GM21381 (cell line): ENCODE data around the gene KCNIP1.

Experiments
- ATAC-seq: cut with Tn5 transposase; IDR thresholded peaks from one replicate; pipeline ENCODE4 v1.9.1; 2021; ENCODE audit warnings: mild to moderate bottlenecking, moderate library complexity; ENCODE audit not compliant: unreplicated experiment

Gene KCNIP1

DNA sequence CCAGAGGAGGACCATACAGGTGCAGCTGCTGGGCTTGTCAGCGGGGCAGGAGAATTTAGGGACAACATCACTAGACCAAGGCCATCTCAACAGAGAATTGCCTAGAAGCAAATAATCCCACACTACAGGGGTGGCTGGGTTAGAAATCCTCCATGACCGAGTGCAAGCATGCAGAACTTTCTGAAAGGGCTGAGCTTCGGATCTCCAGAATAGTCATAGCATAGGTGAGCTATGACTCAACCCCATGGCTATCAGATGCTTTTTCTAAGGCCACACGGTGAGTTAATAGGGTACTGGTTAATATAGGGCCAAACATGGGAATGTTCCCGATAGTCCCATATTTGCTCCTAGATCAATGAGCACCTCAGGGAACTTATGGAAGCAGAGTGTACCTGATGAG, 4.2 kb downstream of the KCNIP1 start:
- ATAC-seq: no peak

DNA sequence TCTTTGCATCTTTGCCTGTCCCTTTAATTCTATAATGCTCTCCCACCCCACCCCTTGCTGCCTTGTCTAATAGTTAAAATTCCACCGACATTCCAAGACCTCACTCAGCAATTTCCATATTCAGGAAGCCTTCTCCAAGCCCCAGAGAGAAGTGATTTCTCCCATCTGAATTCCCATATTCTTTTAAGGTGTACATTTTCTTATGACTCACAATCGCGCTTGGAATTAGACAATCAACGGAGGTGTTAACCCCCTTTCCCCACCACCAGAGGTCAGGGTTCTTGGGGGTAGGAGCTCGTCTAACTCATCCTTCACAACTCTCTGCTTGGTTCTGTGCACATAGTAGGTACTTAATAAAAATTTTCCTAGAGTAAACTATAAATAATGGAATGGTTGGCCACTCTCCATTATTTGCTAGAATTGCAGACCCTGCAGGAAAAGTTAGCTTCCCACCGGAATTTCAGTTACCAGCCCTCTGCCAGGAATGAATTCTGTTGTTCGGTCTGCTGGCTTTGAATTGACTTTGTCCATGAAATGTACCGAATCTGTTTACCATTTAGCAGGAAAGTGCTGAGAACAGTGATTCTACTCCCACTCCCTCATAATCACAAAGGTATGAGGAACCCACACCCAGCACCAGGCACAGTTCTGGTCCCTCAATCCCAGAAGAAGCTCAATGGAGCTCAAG, 5.0 kb downstream of the KCNIP1 start:
- no peak for ATAC-seq

DNA sequence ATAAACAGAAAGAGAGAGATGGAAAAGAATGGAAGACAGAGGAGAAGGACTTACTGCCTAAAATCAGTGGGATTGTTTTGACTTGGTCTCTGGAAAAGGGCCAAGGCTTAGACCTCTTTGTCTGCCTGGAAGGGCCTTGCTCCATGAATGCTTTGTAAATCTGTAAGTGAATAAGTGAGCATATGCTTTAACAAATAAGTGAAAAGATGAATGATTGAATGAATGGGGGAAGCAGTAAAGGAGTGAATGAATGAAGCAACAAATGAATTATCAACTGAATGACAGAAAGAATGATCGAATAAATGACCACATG, 5.5 kb downstream of the KCNIP1 start:
- ATAC-seq: no peak

DNA sequence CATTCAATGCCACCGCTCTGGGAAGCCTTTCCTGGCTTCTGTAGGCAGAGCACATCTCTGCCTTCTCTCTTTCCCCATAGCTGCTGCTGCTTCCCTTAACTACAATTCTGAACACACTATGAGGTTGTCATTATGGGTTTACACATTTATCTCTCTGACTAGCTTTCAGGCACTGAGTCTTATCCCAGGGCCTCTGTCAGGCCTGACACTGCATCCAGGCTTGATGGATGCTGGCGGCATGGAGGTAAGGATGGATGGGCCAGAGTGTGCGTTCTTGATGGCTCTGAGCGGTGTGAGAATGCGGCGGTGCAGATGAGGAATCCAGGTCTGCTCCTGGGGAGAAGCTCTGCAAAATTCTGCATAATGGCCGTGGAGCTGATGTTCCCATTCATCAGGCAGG, 6.3 kb downstream of the KCNIP1 start:
- no peak for ATAC-seq

DNA sequence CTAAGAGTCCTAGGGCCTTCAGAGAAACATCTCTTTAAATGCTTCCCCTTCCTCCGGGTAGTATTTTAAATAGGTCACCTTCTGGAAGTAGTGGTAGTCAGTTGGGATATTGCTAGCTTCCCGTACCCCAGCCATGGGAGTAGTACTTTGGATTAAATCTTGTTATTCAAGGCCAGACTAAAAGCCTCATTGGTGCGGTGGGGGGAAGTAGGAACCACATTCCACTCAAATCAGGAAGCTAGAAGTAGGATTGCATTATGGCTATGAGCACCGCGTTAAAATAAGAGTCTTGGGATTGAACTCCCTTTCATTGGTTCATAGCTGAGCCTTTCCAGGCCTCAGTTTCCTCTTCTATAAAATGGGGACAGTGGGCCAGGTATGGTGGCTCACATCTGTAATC, 6.7 kb downstream of the KCNIP1 start:
- no peak for ATAC-seq

DNA sequence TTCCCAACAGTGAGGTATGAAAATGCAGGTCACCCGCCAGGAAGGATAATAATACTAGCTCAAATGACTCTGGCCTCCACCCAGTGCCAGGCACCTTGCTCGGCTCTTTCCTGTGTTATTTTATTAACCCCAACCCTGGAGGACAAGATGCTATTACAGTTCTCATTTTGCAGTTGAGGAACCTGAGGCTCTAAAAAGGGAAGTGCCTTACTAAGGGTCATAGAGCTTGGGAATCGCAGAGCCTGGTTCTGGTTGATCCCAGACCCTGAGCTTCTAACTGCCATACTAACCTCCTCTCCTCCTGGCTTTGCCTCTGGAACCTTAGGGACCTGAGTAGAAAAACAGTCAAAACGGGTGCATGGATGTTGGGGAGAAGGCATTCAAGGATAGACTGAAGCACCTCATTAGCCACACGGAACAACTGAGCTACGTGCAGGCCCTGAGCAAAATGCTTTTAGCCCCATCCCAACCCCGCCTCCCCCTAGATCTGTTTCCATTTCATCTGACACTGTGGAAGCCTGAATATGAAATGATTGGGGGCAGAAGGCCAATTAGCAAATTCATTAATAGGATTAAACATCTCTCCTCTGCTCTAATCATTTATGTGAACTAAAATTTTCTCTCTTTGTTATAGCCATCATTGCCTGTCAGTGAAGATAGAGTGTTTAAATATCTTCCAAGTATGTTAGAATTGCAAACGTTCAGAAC, 7.9 kb downstream of the KCNIP1 start:
- no peak for ATAC-seq

DNA sequence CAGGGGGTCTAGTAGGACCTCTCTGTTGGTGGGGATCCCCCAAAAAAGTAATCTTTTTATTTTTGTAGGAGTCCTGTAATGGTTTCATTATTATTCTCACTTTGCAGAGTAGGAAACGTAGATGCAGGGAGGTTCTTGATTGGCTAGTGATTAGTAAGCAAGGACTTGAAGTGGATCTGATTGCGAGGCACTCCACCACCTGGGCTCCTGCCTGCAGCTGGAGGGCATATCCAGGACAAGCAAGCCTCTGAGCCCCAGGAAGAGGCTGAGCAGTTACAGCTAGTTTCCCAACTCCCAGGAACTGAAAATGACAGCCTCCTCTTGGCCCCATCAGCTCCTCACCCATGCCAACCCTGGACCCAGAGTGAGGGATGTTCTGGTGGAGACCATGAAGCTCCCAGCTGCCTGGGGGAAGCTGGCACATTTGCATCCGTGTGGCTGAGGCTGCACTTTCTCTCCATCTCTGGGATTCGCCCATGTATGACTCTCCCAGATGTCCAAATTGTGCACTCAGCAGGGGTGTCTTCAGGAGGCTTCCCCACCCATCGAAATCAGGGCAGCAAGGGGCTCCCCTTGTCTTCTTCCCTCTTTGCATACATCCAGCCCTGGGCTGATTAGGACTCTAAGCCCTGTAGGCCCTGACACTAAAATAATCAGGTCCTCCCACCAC, 10.2 kb downstream of the KCNIP1 start:
- ATAC-seq: no peak

DNA sequence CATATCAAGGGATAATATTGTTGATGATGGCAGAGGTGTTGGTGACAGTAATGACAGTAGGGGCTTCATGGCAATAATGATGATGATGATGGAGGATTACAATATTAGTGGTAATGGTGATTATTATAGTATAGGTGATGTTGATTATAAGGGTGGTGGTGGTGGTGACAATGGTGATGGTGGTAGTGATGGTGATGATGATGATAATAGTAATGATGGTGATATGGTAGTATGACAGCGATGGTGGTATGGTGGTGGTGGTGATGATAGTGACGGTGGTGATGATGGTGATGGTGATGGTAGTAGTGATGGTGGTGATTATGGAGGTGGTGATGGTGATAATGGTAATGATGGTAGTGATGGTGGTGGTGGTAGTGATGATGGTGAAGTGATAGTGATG, 13.6 kb downstream of the KCNIP1 start:
- no peak for ATAC-seq

DNA sequence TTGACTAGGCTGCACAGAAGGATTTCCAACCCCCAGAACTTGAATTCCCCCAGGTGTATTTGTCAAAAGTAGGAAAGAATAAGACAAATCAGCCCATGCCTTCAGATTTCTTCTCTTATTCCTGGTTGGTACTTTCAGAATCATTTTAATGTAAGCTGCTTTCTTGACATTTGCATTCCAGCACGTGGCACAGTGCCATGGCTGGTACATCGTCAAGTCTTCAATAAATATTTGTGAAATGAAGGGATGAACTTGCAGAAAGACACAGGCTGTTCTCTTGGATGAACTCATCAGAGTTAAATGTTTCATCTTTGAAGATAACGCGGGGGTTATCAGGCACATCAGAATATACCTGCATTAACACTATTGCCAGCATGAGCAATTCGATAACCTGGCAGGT, 14.5 kb downstream of the KCNIP1 start:
- no peak for ATAC-seq

DNA sequence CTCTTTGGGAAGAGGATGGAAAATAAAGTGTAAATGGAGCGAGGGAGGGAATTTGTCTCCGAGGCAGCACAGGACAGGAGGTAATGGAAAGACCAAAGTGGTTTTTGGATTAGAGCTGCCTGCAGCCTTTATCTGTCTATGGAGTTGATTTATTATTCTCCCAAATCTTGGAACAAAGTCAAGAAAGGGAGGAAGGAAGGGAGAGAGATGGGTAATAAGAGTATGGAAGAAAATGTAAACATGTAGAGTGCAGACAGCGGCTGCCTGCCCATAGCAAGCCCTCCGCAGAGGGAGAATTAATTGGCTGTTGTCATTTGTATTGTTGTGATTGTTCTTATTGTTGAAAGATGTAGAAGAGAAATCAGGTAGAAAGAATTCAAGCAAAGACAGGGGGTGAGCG, 15.7 kb downstream of the KCNIP1 start:
- ATAC-seq: no peak

DNA sequence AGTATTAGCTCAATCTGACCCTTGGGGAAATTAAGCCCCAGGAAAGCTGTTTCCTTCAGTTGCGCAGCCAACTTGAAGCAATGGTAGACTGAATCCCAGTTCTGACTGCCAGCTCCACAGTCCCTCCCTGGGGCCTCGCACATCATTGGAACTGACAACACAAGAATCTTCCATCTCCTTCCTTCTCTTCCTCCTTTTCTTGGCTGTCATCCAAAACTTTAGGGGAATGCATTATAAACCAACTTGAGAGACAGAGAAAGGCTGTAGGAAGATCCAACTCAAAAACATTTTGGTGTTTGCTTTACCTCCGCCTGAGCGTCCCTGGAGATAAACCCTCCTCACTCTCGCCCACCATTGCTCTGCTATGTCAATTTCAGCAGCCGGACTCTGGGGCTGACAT, 16.6 kb downstream of the KCNIP1 start:
- ATAC-seq: no peak

DNA sequence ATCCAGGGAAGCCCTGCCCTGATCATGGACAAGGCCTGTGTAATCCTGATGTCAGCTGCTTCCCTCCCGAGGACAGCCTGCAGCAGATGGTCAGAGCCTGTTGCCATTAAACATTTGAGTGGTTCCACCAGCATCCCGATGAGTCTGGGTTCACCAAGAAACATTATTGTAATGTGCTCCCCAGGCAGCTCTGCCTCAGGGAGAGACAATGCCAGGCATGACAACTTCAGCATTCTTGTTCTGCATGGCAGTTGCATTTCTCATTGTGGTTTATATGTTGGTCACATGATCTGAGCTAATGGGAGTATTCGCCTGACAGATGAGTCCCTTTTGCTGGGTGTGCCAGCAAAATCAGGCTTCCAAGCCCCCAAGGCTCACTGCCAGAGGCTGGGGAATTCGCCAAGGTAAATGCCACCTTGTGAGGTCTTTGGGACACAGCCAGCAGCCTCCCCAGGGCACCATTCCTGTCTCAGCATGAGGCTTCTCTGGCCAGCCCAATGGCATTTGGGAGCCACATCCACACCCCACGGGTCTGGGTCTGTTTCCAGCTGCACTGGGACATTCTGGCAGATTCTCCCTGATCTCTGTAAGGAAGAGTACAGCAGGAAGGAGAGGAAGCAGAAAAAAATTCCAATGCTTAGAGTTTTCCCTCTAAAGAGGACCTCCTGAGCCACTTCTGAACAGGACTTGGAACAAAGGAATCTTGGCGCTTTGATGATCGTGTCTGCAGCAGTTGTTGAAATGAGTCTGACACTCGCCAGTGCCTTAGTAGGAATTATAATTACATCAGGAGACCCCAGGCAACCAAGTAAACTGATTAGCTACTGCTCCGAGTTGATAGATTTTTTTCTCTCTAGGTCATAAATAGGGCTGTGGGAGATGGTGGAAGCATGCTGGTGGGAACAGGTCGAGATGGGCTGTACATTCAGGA, 18.7 kb downstream of the KCNIP1 start:
- no peak for ATAC-seq

DNA sequence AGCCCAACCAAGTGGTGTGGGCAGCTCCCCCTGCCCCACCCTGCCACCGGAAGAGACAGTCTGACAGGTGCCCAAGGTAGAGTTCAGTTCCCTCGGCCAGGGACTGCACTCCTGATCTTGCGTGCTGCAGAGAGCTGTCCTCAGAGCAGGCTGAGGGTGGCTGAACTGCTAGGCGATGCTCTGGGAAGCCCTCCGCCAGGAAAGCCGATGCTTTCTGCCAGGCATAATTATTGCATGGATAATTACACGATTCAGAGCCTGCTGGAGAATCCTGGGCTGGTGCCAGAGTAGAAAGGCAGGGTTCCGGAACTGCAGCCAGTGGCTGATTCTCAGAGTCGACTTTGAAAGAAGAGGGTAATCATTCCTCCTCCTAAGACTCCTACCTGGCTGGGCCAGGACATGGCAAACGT, 19.3 kb downstream of the KCNIP1 start:
- ATAC-seq: no peak

DNA sequence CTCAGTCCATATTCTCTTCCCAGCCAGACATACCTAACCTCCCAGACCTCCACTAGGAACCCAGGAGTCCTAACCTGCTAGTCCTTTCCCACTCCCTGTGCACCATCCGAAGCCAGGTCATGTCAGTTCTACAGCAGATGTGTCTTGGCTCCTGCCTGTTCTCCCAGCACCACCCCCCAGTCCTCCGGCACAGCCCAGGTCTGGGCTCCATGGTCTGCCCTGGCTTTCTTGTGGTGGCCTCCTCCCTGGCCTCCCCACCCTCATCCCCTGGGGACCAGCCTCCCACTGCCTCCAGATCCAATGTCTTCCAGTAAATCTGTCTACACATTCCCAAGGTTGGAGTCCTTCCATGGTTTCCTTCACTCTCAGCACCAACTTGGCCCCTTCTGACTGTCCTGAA, 20.0 kb downstream of the KCNIP1 start:
- ATAC-seq: no peak

DNA sequence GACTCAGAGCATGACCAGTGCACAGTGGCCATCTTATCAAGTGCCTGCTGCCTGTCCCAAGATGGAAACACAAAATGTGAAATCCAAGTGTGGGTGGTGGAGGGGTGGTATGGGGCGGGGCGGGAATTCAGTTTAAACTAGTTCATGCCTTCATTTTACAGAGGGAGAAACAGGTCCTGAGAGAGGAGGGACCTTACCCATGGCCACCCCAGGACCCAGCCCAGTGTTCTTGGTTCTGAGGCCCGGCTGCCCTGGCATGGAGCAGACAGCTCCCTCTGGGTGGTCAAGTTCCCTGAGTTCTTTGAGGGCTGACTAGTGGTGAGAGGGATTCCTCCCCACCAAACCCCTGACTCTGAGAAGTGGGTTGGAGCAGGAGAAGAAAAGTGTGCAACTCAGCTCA, 20.8 kb downstream of the KCNIP1 start:
- no peak for ATAC-seq

DNA sequence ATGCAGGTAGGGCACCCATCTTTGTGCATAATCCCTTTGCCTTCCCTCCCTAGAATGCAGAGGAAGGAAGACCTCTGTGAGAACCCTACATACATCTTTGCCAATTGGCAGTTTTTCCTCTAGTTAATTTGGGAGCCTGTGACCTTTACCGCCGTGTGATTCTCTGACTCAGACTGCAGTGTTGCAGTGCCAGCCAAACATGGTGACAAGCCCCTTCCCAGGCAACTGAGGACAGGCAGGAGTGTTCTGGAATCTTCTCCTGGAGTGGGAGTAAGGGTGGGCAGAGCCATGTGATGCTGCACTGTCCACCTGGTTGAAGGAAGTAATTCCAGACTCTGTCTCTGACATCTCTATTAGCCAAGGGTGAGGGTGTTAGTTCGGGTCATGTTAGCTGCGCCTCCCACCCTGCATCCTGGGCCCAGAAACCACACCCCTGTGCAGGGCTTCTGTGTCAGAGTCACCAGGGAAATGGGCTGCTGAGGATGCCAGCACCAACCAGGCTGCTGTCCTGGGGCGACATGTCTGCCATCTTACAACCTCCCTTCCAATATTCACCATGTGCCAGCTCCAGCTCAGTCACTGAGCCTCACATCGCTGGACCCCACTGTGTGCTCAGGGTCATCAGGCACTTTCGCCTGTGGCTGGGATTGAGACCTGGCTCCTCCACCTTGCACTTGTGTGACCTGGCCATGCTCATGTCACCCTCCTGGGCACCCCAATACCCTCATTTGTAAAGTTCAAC, 21.8 kb downstream of the KCNIP1 start:
- no peak for ATAC-seq

DNA sequence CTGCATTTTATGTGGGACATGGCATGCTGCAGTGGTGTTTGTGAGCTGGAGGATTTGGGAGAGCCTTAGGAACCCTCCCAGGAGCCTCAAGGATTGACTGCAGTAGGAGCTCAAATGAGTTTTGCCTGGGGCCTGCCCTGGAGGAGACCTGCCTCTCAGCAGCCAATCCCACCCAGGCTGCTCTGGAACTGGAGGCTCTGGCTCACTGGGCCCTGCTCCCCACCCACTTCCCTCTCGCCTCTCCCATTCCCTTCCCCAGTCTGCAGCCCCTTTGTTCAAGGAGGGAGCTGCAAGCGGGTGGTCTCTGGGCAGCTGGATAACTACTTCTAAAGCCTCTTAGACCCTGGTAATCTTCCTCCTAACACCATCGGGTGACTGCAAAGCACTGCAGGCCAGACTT, 24.2 kb downstream of the KCNIP1 start:
- ATAC-seq: no peak

DNA sequence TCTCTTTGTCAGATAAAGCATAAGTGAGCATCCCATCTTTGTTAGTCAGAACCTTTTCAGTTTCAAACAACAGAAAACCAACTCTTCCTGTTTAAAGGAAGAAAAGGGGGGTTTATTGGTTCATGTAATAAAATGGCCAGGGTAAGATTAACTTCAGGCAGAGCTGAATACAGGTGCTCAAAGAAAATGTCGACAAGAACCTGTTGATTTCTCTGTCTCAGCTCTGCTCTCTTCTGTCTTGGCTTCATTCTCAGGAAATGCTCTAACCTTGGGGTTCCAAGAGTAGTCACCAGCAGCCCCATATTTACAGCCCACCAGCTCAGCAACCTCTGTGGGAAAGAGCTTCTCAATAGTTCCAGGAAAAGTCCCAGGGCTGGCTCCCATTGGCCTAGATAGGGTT, 25.2 kb downstream of the KCNIP1 start:
- no peak for ATAC-seq

DNA sequence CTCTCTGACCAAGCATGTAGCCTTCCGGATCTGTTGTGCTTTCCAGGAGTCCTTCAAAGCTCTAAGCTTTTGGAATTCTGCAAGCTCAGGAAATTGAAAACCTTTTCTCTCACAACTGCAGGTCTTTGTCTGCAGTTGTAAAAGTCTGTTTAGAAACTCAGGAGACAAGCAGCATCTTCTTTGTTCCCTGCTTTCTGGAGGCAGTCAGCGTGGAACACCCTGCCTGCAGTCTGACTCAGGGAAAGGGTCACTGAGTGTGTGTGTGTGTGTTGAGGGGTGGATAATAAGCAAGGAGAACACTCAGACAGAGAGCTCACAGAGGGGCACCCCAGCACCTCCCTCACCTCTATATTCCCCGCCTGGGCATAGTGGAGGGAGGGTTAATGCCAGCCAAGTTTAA, 29.1 kb downstream of the KCNIP1 start:
- ATAC-seq: no peak

DNA sequence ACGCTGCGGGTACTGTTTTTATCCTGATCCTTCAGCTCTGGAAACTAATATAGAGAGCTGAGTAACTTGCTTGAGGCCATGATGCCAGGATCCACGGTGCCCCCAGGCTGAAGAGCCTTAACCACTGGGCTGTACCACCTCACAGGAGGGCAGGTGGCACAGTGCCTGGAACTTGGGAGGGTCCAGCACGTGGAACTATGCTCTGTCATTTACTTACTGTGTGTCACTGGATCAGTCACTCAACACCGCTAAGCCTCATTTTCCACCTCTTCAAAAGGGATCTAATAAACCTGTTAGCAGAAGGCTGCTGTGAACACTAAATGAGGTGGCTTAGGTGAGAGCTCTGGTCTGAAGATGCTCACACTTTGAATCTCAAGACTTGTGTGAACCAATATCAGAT, 29.6 kb downstream of the KCNIP1 start:
- no peak for ATAC-seq

DNA sequence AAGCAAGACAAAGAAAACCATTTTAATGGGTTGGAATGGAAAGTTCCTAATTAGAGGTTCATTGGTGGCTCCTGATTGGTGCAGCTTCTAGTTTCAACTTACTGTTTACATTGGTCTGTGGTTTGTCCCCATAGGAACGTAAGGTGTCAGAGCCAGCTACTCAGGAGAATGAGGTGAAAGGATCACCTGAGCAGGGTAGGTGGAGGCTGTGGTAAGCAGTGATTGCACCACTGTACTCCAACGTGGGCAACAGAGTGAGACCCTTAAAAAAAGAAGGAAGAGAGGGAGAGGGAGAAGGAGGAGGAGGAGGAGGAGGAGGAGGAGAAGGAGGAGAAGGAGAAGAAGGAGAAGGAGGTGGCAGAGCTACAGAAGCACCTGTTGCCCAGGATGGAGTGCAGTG, 30.4 kb downstream of the KCNIP1 start:
- ATAC-seq: no peak
